Type B pancreatic cell (in vitro differentiated cells): ENCODE data around the gene MCOLN1. TPM values are rescaled to one million over a fixed set of nuclear protein-coding genes. Genes with fewer than 3 reads are reported as not detected.

Source experiments
- DNase-seq: peaks from one replicate; pipeline ENCODE4 v3.0.0; 2021; ENCODE audit warnings: mixed read lengths; ENCODE audit not compliant: unreplicated experiment; ENCODE audit errors: extremely low spot score
- H3K27ac Mint-ChIP-seq: 2 replicates; pipeline ENCODE4 v1.8.0; 2021; ENCODE audit warnings: mild to moderate bottlenecking, mixed read lengths
- H3K27me3 Mint-ChIP-seq: 2 replicates; pipeline ENCODE4 v1.8.0; 2021; ENCODE audit warnings: mixed read lengths
- H3K36me3 Mint-ChIP-seq: 2 replicates; pipeline ENCODE4 v1.8.0; 2021; ENCODE audit warnings: mixed read lengths
- H3K4me1 Mint-ChIP-seq: one replicate; pipeline ENCODE4 v1.8.0; 2021; ENCODE audit warnings: mixed read lengths; ENCODE audit not compliant: unreplicated experiment
- H3K4me3 Mint-ChIP-seq: 2 replicates; pipeline ENCODE4 v1.8.0; 2021; ENCODE audit warnings: mild to moderate bottlenecking, mixed read lengths
- H3K9me3 Mint-ChIP-seq: 2 replicates; pipeline ENCODE4 v1.8.0; 2021; ENCODE audit warnings: mixed read lengths
- total RNA-seq: library from RNA; stranded (reverse); gene quantifications from 2 replicates; pipeline ENCODE4 v1.2.1, GENCODE V29; 2021; ENCODE audit warnings: low replicate concordance
- TF ChIP-seq, protein P1 (sequence below): fragments of 200-600 bp; sonication (generic); conservative IDR thresholded peaks from 2 replicates; pipeline ENCODE4 v1.5.0; 2021; ENCODE audit warnings: antibody characterized with exemption, mild to moderate bottlenecking

The MCOLN1 gene
- total RNA-seq, 1 donor from 2014 or later = 24.0 TPM

DNA sequence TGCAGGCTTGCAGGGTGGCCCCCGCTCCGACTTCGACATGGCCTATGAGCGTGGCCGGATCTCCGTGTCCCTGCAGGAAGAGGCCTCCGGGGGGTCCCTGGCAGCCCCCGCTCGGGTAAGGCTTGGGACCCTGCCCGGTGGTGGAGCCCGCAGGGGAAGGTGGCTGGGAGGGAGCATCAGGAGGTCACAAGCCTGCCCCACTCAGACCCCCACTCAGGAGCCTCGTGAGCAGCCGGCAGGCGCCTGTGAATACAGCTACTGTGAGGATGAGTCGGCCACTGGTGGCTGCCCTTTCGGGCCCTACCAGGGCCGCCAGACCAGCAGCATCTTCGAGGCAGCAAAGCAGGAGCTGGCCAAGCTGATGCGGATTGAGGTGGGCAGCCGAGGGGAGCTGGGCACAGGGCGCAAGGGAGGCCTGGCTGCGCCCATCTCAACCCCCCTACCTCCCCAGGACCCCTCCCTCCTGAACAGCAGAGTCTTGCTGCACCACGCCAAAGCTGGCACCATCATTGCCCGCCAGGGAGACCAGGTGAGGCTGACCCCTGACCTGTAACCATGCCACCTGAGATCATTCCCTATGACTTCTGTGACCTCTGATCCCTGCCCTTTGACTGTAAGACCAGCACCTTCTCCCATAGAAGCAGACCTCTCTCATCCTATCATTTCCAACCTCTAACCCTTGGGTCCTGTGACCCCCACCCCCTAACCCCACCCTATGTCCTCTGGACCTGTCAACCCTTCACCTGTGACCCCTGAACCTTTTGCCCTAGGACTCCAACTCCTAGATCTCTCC lies 20.3 kb downstream of the MCOLN1 start:
- Mint-ChIP-seq H3K27ac (no peak overlapping the region), H3K36me3 (peaks cover 7% of the 10 kb centered on the region)

DNA sequence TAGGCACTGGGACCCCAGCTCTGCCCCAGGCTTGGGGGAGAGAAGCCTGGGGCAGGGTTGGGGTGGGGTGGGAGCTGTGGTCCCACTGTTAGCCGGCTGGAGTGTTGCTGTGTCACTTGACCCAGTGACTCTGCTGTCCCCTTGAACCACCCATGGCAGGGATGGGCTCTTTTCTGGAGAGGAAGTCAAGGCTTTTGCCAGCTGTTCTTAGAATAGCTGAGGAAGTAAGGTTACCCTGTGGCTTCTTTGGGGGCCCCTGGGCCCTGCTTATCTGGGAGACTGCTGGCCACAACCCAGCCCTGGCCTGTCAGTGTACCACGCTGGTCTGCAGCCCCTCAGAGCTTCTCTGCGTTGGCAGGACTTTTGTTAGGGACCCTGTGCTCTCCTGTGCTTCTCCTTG lies 22.2 kb downstream of the MCOLN1 start:
- TF ChIP-seq, protein P1, sequence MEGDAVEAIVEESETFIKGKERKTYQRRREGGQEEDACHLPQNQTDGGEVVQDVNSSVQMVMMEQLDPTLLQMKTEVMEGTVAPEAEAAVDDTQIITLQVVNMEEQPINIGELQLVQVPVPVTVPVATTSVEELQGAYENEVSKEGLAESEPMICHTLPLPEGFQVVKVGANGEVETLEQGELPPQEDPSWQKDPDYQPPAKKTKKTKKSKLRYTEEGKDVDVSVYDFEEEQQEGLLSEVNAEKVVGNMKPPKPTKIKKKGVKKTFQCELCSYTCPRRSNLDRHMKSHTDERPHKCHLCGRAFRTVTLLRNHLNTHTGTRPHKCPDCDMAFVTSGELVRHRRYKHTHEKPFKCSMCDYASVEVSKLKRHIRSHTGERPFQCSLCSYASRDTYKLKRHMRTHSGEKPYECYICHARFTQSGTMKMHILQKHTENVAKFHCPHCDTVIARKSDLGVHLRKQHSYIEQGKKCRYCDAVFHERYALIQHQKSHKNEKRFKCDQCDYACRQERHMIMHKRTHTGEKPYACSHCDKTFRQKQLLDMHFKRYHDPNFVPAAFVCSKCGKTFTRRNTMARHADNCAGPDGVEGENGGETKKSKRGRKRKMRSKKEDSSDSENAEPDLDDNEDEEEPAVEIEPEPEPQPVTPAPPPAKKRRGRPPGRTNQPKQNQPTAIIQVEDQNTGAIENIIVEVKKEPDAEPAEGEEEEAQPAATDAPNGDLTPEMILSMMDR = no peak
- Mint-ChIP-seq H3K27me3 (no peaks in the 10 kb centered on the region), H3K4me1 (no peaks in the 10 kb centered on the region), H3K4me3 (no peak overlapping the region), H3K36me3 (peaks cover 7% of the 10 kb centered on the region), H3K9me3 (no peaks in the 10 kb centered on the region), H3K27ac (no peak overlapping the region)
- DNase-seq = no peak

More for the DNA sequence above, 20.3 kb downstream of the MCOLN1 start:
- DNase-seq = no peak
- Mint-ChIP-seq H3K4me3 (no peak overlapping the region), H3K9me3 (no peaks in the 10 kb centered on the region), H3K4me1 (no peaks in the 10 kb centered on the region), H3K27me3 (no peaks in the 10 kb centered on the region)
- TF ChIP-seq, protein P1 = no peak

DNA sequence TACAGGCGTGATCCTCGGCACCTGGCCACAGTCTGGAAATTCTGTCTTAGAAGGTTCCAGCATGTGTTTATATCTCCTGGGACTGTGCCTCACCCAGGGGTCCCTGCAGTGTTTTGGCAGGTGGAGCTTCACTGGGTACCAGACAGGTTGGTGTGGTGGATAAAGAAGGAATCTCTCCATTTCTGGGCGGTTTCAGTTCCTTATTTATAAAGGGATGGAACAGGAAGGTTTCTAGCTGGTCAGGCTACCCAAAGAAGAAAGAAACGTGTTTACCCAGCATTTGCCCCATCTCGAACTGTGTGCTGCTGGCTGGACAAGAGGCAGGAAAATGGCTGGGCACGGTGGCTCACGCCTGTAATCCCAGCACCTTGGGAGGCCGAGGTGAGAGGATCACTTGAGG lies 22.9 kb downstream of the MCOLN1 start:
- no peaks in the 10 kb centered on the region for H3K4me1 Mint-ChIP-seq

DNA sequence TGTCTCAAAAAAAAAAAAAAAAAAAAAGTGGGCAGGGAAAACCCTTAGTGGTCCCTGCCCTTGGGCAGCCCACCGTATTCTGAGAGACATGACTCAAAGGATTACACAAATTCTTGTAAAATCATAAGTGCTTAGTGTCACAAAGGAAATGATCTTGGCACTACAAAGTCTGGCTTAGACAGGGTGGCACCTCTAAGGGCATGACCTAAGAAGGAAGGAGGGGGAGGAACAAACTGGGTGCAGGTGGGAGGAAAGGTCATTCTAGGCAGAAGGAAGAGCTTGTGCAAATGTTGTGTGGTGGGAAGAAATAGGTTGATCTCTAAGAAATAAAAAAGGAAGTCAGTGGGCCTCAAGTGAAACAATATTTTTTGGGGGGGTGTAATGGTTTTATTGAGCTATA lies 23.5 kb downstream of the MCOLN1 start:
- H3K4me3 Mint-ChIP-seq = no peak overlapping the region
- TF ChIP-seq, protein P1 = no peak
- no peaks in the 10 kb centered on the region for H3K27me3 Mint-ChIP-seq
- no peak for DNase-seq
- H3K9me3 Mint-ChIP-seq = no peaks in the 10 kb centered on the region
- H3K4me1 Mint-ChIP-seq = no peaks in the 10 kb centered on the region
- no peak overlapping the region for H3K27ac Mint-ChIP-seq
- peaks cover 7% of the 10 kb centered on the region for H3K36me3 Mint-ChIP-seq

More for the DNA sequence above, 22.9 kb downstream of the MCOLN1 start:
- no peak for DNase-seq
- Mint-ChIP-seq H3K27ac (no peak overlapping the region), H3K27me3 (no peaks in the 10 kb centered on the region), H3K4me3 (no peak overlapping the region), H3K36me3 (peaks cover 7% of the 10 kb centered on the region), H3K9me3 (no peaks in the 10 kb centered on the region)
- TF ChIP-seq, protein P1 = no peak

DNA sequence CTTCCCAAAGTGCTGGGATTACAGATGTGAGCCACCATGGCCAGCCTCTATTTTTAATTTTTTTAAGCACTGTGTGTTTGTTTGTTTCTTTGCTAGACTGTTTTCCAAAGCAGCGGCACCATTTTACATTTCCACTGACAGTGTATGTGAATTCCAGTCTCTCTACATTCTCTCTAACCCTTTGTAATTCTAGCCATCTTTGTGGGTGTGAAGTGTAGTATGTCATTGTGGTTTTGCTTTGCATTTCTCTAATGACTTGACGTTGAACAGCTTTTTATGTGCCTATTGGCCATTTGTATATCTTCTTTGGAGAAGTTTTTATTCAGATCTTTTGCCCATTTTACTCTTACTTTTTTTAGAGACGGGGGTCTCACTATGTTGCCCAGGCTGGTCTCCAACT lies 24.7 kb downstream of the MCOLN1 start:
- no peaks in the 10 kb centered on the region for H3K27me3 Mint-ChIP-seq
- no peaks in the 10 kb centered on the region for H3K9me3 Mint-ChIP-seq
- no peak for DNase-seq
- no peak overlapping the region for H3K4me3 Mint-ChIP-seq
- TF ChIP-seq, protein P1 = no peak
- no peak overlapping the region for H3K27ac Mint-ChIP-seq
- peaks cover 9% of the 10 kb centered on the region for H3K36me3 Mint-ChIP-seq
- H3K4me1 Mint-ChIP-seq = peaks cover 6% of the 10 kb centered on the region
